ENCODE measurements around the gene SLC38A11. TPM values are rescaled to one million over a fixed set of nuclear protein-coding genes. Genes with fewer than 3 reads are reported as not detected.

SLC38A11 gene
- total RNA-seq, 1 experiment from 2014 or later = not detected

Other genes starting within 250 kb of the SLC38A11 start
- 4.6 and 6.7 TPM in 2 replicates for gene COBLL1, start 113.7 kb downstream of the SLC38A11 start, total RNA-seq (2014; rRNA removed; shearing (Covaris generic))
- gene SCN3A, start 248.5 kb upstream of the SLC38A11 start, total RNA-seq (2014; rRNA removed; shearing (Covaris generic)) = 0.69 and 0.98 TPM in 2 replicates

Data from Daoy (cell line).